ENCODE measurements around the gene PIP5K1B.

GRCh38 chr9:69045821-69046220 lies 340.8 kb downstream of the PIP5K1B start:
- TF ChIP-seq SIN3A (IDR thresholded peaks at IDR 0.05; ENCODE audit: borderline replicate concordance, insufficient read depth, low read length) = no peak
- no peak for TF ChIP-seq POLR2AphosphoS5 (IDR thresholded peaks at IDR 0.05; ENCODE audit: low read depth, low read length)

Measured in PFSK-1 (cell line).